GOT3 (cell line): ENCODE results near the gene ZMAT5.
"Not testable (repeated sequence)": the region's sequence is repeated elsewhere in the genome, so short reads cannot be mapped to it uniquely, and the experiment has no call there.

Source experiments
- DNase-seq: peaks from one replicate; lab custom pipeline; 2025; ENCODE audit warnings: mixed read lengths; lab: John Stamatoyannopoulos, UW

Gene ZMAT5

DNA sequence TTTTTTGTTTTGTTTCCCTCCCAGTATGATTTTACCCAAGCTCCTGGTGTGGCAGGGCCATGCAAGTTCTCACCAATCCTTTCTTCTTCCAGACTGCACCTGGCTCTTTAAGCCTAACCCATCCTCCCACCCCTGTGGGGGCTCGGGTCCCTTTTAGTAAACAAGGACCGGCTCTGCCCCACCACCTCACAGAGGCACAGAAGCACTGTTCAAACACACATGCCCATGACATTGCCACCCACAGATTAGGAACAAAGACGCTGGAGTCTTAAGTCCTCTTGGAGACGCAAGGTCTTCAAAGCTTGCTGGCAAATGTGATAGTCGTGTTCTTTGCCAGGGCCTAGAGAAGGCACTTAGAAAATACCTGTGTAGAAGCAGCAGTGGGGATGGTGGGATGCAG is 19.2 kb upstream of the ZMAT5 start:
- DNase-seq = no peak

DNA sequence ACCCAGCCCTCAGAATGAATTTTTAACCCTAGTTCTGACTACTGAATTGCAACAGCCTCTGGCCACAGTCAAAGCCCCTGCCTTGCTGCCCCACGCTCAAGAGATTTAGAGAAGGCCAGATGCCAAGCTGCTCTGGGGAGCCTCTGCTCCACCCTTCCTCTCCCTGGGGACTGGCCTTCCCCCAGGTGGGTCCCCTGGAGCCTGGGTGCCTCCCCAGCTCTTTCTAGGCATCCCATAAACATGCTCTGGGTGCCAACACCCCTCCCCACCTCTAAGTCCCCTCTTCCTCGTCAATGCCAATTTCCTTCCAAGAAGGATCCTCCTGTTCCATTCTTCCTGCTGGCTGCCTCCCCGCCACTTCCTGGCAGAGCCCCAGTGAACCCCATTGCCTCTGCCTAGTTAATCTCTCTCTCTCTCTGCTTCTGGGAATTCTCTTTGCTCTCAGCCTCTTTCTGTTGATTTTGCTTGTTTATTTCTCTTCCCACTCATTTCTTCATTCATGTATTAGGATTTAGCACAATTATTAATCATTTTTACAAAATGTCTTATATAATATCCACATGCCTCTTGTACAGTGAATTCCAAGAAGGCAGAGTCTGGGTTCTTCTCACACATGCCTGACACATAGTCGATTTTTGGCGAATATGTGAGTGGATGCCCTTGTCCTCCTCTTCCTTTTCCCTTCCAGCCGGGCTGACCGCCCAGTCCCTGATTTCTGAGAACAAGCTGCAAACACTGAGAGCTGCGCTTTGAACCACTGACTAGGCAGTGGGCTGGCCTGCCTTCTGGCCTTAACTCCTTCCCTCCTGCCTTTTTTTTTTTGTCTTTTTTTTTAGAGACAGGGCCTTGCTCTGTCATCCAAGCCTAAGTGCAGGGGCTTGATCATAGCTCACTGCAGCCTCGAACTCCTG is 17.9 kb upstream of the ZMAT5 start:
- DNase-seq = no peak

DNA sequence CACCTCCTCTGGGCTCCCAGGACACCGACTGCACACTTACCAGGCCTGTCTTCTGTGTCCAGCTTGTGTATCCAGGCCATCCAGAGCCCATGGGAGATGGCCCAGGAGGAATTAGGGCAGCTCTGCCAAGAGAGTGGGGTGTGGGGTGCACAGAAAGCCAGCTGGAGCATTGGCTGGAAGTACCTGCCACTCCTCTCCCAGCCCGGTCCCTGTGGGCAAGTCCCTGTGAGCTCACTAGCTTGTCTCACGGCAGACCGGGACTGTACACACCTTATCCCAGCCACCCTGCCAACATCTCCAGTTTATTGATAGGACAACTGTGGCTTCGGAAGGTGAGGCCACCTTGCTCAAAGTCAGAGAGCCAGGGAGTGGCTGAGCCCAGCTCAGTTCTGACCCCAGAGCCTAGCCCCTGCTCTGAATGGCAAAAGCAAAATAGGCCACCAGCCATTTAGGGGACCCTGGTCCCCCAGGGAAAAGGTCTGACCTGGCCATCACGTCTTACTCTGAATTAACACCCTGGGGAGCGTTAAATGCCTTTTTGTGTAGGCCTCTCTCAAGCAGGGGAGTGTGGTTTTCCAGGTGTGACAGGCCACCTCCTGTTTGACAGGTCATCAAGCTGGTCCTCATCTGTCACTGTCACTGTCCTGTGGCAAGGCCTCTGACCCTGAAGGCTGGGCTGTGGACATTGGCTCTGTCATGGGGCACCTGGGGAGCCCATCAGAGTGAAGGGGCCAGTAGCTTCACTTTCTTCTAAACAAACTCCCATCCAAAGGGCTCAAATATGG is 15.4 kb upstream of the ZMAT5 start:
- no peak for DNase-seq

DNA sequence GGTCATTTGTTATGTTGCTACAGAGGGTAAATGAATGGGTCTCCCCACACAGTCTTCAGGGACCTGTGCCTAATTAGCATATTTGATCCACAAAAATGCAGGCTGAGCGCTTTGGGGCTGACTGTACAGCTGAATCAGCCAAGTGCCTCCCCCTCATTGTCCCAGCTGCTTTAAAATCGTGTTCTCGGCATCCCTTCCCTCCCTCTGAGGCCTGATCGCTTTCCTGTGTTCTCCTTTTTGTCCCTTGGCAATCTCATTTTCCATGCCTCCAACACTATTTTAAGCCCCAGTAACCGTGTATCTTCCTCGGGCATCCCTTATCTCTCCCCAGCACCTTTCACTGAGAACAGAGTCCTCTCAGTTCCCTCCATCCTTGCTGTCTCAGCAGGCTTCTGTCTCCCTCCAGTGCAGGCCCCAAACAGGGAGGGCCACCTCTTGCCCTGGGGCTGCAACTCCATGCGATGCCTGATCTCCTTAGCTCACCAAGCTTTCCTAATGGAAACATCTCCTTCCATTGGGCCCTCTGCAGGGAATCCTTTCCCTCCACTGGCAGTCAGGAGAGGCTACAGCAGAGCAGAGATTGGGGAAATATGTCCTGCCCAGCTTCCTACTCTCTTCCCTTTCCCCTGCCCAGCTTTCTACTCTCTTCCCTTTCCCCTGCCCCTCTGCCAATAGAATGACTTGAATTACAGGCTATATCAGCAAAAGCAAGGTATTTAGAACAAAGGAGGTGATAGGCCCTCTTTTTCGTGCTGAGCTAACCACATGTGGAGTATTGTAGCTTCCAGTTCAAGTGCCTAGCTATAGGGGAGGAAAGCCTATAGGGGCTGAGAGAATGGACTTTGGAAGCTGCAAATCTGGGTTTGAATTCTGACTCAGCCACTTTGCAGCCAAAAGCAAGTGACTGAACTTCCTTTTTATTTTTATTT is 14.2 kb upstream of the ZMAT5 start:
- DNase-seq = no peak

DNA sequence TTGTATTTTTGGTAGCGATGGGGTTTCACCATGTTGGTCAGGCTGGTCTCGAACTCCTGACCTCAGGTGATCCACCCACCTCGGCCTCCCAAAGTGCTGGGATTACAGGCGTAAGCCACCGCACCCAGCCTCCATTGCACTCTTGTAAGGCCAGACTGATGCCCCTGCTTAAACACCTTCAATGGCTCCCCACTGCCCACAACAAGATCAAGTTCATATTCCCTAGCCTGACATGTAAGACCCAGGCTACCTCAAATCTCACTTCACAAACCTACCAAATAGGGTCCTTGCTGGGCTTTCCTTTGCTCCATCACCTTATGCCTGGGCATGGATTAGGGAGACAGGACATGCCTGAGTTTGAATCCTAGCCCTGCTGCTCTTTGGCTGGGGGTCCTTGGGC is 13.4 kb upstream of the ZMAT5 start:
- no peak for DNase-seq

DNA sequence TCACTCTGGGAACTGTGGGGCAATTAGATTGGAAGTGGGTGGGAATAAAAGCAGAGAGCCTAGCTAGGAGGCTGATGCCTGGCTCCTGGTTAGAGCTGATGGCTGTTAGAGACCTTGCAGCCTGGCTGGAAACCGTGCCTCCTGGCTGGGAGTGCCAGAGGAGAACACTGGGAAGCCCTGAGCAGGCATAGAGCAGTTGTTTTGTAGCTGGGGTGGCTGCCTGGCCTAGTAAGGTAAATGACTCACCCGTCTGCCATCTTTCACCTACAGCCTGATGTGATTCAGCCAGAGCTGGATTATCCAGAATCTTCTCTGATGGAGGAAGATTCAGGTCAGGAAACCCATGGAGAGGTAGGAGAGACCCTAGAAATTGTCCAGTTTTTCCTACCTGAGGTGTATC is 6.4 kb upstream of the ZMAT5 start:
- DNase-seq = no peak

DNA sequence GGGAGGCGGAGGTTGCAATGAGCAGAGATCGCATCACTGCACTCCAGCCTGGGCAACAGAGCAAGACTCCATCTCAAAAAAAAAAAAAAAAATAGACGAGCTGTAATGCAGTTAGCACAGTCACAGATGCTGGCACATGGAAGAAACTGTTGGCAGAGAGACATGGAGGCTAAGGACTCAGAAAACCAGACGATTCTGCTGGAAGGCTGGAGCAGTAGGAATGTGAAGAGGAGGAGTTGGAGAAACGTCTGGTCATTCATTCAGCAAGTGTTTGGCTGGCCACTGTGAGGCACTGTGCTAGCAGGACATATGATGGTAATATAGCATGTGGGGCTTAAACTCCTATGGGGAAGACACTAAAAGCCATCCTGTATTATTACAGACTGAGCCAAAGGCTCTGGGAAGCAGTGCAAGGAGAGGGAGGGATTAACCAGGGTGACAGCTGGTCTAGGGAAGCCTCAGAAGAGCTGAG is 5.4 kb upstream of the ZMAT5 start:
- DNase-seq = no peak

DNA sequence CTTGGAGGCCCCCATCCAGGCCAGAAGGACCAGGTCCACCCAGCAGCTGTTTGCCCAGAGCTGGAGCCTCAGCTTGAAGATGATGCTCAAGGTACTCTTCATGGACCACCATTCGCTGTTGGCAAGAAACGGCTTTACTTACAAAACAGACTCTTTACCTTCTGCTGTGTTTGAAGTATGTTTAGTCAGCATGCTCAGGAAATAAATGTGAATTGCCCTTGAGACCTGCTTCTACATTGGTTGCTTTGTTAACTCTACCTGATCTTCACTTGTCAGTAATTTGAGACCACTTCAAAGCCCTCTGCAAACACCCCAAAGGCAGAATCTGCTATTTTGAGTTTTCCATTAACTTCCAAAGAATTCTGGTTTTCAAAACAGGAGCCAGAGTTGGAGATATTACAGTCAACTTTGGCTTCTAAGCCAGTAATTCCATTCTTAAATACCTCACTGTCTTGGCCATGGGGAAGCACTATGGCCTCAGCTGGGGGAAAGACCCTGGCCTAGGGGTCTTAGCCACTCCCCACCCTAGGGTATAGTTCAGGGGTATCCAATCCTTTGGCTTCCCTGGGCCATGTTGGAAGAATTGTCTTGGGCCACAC is 3.0 kb upstream of the ZMAT5 start:
- DNase-seq = no peak

DNA sequence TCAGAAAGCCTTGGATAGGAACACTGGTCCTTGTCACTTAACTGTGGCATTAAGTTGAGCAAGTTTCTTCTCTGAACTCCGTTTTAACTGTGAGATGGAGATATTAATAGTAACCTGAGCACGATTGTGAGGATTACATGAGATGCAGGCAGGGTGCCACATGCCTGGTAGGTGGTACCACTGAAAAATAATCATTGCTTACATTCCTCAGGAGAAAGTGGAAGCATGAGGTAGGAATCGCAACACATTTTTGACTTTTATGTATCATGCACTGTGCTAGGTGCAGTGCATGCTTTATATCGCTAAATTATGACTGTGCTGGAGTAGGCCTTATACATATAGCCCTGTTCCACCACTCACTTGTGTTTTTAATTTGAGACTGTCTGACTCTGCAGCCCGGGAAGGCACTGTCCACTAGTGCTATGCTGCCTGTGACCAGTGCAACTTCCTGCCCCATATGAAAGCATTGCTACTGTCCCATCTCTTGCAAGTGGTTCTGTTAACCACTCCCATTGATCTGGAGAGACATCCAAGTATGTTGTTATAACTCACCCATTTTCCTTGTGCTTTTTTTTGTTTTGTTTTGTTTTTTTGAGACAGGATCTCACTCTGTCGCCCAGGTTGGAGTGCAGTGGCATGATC is 1.4 kb upstream of the ZMAT5 start:
- DNase-seq = no peak

DNA sequence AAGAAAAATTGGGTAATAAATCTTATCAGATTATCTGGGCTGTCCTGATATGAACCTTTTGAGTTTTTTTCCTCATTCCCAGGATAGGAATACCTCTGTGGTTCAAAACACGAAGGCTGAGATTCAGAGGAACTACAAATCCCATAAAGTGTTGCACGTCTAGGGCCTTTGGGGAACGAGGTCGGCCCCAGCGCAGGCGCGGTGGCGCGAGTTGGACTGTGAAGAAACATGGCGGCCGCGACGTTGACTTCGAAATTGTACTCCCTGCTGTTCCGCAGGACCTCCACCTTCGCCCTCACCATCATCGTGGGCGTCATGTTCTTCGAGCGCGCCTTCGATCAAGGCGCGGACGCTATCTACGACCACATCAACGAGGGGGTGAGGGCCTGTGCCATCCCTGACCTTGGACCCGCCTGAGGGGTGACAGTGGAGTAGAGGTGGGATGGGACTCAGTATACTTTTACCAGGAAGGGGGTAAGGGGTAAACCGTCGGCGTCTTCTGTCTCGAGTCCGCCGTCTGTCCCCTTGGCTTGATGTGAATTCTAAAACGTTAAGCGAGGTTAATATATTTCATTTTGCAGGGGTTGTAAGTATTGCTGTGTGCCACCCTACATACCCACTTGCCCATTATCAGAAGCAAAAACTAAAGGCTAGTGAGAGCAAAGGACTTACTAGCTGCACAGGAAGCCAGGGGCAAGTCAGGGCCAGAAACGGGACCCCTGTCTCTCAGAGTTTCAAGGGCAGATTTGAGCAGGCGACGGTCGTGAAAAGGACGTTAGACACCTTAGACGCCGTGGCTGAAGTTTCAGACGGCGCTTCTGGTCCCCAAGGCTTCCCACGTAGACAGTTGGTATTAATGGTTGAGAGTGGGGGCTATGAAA is 604 bp upstream of the ZMAT5 start, which contains the start of gene UQCR10:
UQCR10 (plus strand) TSS at position 199 of the 881 bp plus-strand sequence; CDS start at position 229, 30 bp downstream.
- DNase-seq = peak; percentile 91

DNA sequence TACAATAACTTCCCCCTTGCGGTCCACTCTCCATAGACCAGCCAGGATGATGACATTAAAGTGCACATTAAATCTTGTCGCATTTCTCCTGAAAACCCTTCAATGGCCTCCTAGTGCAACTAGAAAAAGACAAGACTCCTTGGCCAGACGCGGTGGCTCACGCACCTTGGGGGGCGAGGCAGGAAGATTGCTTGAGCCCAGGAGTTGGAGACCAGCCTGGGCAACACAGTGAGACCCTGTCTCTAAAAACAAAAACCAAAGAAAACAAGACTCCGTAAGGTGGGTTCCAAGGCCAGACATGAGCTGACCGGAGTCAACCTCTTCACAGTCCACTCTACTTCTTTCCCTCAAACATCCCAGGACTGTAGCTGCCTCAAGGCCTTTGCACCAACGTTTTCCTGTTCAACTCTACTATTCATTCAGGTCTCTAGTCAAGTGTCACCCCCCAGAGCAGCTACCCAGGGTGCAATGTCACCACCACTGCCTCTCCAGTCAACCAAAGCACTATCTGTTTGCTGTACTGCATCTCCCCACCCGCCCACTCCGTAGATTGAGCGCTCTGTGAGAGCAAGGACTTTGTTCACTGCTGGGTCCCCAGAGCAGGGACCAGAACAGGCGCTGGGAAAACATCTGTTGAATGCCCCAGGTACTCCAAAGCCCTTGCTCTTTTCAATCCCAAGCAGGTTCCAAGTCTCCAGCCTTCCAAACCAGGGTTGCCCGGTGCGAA is 739 bp downstream of the ZMAT5 start:
- no peak for DNase-seq

DNA sequence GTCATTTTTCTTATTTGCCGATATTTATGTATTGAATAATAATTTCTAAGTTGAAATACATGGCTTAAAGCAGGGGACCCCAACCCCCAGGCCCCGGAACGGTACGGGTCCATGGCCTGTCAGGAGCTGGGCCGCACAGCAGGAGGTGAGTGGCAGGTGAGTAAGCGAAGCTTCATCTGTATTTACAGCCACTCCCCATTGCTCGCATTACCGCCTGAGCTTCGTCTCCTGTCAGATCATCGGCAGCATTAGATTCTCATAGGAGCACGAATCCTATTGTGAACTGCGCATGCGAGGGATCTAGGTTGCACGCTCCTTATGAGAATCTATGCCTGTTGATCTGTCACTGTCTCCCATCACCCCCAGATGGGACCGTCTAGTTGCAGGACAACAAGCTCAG is 4.5 kb downstream of the ZMAT5 start:
- DNase-seq = no peak

DNA sequence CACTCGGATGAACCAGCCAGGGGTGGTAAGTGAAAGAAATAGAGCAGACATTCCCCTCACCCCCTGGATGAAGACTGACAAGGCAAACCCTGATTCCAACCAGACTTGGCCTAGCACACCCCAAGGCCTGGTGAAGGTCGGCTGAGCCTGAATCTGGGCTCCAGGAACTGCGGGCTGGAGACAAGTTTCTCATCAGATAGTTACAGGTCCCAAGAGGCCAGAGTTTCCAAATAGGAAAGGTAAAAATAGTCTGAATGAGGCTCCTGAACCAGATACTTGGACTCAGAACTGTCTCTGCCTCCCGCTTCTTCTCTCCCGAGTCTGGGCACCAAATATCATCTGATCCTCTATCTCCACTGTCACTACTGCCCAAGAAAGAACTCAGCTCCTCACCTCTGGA is 7.8 kb downstream of the ZMAT5 start:
- DNase-seq = no peak

DNA sequence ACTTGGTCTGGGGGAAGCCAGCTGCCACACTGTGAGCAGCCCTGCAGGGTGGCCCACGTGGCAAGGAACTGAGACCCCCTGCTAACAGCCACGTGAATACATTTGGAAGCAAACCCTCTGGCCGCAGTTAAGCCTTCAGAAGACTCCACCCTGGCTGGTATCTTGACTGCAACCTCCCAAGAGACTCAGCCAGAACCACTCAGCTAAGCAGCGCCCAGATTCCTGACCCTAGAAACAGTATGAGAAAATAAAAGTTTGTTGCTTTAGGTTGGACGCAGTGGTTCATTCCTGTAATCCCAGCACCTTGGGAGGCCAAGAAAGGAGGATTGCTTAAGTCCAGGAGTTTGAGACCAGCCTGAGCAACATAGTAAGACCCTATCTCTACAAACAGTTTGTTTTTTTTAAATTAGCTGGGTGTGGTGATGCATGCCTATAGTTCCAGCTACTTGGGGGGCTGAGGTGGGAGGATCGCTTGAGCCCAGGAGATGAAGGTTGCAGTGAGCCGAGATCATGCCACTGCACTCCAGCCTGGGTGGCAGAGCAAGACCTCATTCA is 8.7 kb downstream of the ZMAT5 start:
- DNase-seq = no peak

DNA sequence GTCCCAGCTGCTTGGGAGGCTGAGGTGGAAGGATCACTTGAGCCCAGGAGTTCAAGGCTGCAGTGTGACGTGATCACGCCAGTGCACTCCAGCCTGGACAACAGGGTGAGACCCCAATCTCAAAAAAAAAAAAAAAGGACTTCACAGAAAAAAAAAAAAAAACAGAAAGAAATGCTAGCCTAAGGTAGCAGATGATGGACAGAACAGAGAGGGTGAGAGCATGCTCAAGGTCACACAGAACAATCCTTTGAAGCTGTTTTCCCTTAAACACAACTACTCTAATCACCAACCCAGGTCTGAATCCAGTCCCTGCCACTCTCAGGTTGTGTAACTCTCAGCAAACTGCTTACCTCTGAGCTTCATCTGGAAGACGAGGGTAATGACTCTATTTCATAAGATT is 9.7 kb downstream of the ZMAT5 start:
- no peak for DNase-seq

DNA sequence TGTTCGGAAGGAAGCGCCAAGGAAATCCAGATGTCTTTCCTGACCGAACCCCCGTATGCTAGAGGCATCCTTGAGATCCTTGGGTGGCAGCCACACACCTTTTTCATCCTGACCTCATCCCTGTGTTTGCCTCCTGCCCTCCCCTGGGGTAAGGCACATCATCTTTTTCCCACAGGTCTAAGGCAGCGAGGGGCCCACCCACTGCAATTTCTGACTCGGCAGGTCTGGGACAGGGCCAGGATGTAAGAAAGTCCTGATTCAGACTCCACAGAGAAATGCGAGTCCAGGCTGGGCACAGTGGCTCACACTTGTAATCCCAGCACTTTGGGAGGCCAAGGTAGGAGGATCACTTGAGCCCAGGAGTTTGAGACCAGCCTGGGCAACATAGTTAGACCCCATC is 10.5 kb downstream of the ZMAT5 start:
- no peak for DNase-seq

DNA sequence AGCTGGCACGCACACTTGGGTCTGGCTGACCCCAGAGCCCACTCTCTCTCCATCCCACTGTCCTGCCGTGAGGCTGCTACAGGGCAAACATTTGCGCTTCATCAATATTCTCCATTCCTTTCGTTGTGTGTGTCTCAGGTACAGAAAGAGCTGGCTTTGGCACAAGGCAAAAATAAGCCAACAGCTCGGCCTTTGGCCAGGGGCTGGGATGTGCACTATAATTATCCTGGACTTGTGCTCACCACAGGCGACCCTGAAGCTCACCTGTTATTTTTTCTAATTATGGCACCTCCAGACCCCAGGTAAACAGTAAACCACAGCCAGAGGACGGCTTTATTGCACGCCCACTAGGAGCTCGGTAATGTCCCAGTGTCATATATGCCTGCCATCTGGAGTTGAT is 10.9 kb downstream of the ZMAT5 start:
- DNase-seq = no peak

DNA sequence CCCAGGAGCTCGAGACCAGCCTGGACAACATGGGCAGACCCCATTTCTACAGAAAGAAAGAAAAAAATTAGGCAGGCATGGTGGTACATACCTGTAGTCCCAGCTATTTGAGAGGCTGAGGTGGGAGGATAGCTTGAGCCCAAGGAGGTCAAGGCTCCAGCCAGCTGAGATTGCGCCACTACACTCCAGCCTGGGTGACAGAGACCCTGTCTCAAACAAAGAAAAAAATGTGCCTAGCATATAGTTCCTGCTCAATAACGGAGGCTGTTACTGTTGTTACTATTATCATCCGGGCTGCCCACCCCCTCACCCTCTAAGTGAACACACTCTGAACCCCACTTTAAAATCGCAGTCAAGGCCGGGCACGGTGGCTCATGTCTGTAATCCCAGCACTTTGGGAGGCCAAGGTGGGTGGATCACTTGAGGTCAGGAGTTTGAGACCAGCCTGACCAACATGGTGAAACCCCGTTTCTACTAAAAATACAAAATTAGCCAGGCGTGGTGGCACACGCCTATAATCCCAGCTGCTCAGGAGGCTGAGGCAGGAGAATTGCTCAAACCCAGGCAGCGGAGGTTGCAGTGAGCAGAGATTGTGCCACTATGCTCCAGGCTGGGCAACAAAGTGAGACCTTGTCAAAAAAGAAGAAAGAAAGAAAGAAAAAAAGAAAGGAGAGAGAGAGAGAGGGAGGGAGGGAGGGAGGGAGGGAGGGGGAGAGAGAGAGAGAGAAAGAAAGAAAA is 12.0 kb downstream of the ZMAT5 start:
- not testable (repeated sequence) for DNase-seq
